Hepatic stellate cell (primary cell): ENCODE data around the gene TREML1.

Experiments used
- DNase-seq: peaks from one replicate; pipeline ENCODE4 v3.0.0; 2011; ENCODE audit warnings: low spot score

The TREML1 gene

DNA sequence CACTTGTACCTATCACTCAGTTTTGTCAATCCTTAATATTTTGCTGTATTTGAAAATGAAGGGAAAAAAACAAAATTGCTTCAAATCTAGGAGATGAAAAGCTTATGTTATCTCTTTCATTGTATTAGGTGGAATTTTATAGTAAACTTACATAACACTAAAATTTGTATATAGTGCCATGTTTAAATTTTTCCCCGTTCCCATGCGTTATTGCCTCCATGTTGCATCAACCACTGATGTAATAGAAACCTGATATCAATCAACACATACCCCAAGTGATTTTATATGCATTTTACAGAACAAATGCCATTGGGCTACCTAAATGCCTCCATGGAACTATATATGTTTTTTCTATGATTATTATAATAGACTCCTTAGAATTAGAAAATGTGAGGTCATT is 23.5 kb upstream of the TREML1 start:
- no peak for DNase-seq

DNA sequence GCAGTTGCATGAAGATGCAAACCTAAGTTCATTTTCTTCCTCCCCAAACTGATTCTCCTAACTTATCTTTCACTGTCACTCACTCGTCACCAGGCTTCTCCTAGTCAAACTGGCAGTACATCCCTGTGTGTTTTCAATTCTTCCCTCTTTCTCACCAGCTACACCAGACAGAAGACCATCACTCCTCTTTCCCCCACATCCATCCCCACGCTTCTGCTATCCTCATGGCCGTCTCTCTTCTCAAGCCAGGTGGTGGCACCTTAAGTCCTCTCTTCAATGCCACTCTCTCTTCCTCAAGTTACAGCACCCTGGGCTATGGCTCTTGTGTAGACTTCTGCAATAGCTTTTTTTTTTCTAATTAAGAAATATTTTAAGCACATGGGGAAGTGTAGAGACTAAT is 23.1 kb upstream of the TREML1 start:
- no peak for DNase-seq

DNA sequence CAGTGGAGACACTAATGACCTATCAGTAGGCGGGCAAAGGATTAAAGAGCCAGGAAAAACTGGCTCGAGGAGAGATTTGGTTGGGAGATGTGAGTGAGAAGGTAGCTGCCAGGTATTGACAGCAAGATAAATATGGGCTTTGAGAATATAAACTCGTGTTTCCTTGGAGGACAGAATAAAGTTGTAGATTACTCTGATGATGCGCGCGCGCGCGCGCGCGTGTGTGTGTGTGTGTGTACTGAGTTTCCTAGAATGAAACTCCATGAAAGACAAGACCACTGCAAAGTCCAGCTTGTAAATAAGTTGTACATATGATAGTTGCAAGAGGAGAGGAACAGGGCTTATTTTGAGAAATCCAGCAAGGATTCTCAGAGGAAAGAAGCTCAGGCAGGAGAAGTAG is 22.0 kb upstream of the TREML1 start:
- no peak for DNase-seq

DNA sequence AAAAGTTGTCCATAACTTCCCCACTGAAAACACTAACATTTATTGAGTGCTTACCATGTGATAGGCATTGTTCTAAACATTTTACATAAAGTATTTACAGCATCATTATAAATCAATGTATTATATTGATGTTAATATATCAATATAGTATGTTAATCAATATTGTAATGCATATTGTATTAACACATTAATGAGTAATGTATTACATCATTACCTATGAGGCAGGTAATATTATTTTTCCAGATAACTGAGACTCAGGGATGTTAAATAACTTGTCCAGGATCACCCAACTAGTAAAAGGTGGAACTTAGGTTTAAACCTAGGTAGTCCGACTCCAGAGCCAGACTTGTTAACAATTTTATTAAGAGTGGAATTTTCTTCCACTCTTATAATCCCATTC is 20.9 kb upstream of the TREML1 start:
- DNase-seq, result no peak

DNA sequence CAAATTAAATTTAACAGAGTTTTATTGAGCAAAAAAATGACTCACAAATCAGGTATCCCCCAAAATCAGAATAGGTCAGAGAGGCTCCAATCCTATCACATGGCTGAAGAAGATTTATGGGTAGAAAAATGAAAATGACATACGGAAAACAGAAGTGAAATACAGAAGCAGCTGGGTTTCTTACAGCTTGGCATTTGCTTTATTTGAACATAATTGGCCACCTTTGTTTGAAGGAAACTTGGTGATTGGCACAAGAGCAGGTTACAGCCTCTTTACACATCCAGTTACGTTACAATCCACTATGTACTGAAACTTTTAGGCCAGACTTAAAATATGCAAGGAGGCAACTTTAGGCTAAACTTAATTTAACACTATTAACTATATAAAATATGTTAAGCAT is 20.5 kb upstream of the TREML1 start:
- no peak for DNase-seq

DNA sequence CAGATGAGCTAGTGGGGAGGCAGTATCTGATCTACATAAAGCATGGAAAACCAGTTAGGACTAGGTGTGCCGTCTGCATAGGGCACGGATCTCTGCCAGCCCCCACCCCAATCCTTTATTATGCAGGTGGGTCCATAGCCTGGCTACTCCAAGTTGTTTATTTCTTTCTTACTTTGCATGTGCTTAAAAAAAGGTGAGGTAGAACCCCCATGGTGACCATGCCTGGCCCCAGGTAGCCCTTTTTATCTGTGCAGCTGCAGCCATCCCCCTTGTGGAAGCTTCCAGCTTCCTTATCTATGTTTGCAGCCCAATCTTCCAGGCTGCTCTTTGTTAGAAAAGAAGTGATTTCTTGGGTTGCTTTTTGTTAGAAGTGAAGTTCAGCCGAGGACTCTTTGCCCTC is 17.8 kb upstream of the TREML1 start:
- DNase-seq, result no peak

DNA sequence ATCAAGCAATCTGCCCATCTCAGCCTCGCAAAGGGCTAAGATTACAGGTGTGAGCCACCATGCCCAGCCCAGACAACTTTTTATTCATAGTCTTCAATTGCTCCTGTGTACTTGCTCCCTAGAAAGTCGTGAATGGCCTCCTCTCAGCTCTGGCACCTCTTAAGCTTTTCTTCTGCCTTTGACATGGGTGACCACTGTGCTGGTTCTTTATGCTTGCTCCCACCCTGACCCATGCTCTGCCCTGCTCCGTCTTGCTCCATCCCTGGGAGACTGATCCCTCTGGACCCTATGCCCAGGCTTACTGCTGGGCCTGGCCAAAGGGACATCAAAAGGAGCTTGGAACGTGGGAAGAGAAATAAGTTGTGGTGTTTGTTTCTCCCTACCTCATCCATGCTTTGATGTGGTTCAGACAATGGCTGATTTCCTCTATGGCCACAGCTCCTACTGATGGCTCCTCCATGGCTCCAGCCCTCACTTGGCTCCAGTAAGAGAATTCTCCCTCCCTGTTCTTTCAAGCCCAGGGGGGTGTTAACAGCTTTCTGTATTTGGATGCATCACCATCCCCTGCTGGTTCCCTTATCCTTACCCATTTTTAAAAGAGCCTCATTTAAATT is 16.5 kb upstream of the TREML1 start:
- no peak for DNase-seq

DNA sequence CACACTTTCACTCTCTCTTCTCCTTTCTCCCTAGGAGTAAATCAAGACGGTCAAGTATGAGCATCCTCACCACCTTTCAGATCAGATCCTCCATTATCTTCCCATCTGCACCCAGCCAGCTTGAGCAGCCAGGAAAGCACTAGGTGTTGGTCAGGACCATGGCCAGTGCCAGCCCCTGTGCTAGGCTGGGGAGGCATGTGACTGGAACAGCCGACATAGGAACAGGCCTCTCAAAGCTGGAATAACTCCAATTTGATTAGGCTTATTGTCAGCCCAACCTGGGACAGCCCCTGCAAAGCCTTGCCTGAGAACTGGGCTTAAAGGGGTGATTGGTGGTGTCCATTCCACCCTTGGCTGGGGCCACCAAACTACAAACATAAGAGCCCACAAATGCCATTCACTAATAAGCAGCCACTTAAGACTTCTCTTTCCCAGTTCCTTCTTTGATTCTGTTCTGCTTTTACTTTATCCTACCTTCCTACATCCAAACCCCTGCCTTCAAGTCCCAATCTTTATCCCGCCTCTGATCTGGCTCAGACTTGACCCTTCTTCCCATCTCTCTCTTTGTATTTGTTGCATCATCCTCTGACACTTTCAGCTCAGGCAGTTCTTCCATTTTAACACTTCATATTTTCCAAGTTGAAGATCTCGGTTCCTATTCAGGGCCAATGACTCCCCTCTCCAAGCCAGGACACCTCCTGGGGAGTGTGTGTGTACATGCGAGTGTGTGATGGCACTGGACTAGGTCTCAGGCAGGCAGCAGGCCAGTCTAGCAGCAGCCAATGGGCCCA is 13.2 kb upstream of the TREML1 start:
- DNase-seq, result no peak

DNA sequence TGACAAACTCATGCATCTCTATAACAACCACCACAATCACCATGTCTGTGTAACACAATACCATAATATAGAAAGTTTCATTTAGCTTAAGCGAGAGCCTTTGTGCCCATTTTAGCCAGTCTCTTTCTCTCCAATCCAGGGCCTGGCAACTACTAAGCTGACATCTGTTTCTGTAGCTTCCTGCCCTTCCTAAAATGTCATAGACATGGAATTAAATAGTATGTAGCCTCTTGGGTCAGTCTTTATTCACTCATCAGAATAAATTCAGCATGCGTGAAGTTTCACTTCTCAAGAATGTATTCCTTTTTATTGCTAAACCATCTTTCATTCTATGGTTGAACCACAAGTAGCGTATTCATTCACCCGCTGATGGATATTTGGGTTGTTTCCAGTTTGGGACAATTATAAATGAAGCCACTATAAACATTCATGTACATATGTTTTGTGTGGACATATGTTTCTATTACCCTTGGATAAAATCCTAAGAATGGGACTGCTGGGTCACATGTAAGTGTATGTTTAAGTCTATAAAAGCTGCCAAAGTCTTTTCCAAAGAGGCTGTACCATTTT is 10.5 kb upstream of the TREML1 start:
- no peak for DNase-seq

DNA sequence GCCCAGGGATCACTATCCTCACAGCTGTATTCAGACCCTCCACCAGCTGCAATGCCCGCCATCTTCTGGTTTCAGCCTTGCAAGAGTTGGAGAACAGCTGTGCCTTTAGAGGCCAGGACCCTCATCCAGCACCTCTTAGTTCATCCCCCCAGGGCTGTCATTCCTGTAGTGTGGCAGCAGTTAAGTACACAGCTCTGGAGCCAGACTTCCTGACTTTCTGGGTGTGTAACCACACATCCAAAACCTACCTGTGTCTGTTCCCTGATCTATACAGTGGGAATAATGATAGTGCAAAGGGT is 9.2 kb upstream of the TREML1 start:
- DNase-seq, result no peak

DNA sequence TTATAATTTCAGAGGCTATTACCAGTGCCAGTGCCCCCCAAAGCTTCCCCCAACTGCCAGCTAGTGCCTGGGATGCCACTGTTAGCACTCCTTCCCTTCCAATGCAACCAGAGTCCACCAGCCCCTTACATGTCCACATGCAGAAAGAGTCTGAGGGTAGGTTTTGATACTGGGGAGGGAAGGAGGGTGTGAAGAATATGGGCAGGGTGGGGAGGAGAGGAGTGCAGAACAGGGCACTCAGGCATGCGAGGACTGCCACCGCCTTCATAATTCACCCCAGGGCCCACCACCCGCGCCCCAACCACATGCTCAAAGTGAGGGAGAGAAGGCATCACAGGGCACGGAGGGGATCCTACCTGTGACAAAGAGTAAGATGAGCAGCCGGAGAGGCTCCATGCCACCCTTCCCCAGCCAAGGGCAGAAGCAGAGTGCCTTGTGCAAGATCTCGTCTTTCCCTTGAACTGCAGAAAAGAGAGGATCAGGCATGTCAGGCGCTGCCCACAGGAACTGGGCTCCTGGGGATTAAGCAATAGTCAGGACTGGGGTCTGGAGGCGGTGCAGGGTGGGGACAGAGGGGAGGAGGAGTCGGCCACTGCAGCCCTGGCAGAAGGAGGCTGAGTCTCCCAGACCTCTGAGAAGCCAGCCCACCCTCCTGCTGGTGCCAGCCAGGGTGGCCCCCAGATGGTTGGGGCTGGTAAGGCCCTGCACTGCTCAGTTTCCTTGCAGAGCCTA is 8.7 kb upstream of the TREML1 start, which contains the start of gene TREM2:
TSS of gene TREM2 (minus strand) at position 430 of the 732 bp plus-strand sequence. CDS start at position 396, 34 bp downstream.
- no peak for DNase-seq

DNA sequence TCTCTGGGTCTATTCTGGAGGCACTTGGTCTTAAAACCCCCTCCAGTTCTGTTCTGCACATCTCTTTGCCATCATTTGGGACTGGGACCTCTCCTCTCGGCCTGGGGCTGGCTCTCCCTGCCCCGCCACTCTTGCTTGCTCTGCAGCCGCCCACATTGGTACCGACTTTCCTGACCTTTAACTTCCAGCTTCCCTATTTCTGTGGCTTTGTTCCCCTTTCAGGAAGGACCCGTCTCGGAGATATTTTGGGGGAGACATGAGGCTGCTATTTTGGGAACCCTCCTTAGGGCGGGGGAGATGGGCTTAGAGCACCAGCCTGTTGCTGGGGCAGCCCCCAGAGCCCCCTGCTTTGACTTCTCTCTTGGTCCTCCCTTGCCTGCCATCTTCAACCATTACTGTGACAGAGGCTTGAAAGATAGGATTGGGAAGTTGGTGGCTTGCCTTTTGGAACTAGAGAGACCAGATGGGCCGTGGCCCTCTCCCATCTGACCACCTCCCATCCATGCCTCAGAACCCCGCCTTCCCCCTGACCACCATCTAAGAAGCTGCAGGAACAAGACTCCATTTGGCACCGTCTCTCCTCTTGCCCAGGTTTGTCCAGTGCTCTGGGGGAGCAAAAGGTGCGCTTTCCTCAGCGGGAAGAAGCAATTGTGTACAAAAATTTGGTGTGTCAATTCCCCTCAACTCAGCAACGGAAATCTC is 7.9 kb upstream of the TREML1 start:
- no peak for DNase-seq

DNA sequence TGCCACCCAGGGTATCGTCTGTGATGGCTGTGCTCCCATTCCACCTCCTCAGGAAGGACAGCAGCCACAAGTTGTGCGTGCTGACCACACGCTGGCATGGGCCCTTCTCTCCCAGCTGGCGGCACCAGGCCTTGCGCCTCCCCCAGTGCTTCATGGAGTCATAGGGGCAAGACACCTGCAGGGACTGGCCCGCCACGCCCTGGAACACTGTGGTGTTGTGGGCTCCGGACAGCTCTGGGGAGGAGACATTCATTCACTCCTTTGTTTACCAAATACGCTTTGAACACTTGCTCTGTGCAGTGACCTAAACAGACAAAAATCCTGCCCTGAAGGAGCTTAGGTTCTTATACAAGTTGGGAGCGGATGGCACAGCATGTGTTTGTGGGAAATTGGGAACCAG is 7.2 kb upstream of the TREML1 start:
- DNase-seq, result no peak

DNA sequence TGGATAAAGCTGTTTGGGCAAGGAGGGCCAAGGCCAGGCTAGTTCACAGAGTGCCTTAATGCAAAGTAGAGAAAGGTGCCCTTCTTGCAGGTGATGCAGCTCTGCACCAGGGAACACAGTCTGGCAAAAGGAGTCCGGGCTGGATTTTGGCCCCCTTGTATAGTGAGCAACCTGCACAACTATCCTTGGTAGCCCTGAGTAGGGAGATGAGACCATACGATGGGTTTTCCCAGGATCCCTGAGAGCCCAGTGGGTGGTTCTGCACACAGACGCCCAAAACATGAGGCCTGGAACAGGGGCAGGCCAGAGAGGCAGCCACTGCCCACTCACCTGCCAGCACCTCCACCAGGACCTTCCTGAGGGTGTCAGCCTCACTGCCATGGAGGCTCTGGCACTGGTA is 6.8 kb upstream of the TREML1 start:
- no peak for DNase-seq

DNA sequence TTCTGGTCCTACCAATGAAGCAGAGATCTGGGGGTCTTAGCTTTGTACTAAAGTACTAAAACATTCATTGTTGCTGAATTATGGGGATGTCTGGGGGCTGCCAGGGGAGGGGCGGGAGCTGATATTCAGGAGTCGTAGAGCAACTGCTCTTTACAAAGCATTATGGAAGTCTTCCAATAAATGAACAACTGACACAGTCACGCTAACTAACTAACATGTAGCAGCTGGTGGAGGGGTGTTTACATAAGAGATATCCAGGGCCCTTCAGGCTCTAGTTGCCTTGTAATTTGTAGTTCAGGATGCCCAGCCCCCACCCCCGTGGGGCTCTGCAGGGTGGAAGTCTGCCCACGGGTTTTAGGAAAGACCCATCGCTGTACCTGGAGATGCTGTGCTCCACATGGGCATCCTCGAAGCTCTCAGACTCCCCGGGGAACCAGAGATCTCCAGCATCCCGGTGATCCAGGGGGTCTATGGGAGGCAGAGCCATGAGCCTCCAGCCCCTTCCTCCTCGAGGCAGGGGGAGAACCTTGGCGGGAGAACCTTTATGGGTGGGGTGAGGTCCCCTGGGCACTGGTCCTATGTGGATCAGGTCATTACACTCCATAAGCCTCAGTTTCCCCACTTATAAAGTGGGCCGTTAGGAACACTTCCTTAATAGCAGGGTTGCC is 5.4 kb upstream of the TREML1 start:
- no peak for DNase-seq

DNA sequence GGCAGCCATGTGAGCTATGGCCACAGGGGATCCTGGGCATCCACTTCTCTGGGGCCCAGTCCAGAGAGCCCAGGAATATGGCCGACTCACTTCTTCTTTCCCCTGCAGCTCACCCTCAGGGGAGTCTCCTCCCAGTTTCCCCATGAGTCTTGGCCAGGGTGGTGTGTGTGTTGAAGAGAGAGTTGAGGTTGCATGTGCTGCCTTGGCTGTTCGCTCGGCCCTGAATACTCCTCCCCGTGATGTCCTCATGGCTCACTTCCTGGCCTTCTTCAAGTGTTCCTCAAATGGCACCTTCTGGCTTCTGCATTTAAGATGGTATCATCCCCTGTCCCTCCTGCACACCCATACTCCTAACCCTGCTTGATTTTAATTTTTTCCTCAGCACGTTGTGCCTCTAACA is 3.2 kb upstream of the TREML1 start:
- no peak for DNase-seq

DNA sequence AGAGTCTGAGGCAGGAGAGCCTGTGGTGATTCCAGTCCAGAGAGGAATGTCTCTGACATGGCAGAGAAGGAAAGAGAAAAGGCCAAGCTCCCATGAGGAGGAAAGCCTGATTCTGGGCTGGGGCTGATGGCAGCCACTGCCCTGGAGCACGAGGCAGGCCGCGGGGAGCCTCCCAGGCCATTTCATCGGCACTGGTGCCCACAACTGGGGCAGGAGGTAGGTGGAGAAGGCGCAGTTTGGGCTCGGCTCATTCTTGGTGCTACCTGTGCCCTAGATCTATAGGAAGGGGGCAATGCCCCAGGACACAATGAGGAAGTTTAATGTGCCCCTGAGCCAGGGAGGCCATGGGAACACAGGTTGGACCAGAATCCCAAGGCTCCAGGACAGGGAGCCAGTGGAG is 2.6 kb upstream of the TREML1 start:
- DNase-seq, result no peak

DNA sequence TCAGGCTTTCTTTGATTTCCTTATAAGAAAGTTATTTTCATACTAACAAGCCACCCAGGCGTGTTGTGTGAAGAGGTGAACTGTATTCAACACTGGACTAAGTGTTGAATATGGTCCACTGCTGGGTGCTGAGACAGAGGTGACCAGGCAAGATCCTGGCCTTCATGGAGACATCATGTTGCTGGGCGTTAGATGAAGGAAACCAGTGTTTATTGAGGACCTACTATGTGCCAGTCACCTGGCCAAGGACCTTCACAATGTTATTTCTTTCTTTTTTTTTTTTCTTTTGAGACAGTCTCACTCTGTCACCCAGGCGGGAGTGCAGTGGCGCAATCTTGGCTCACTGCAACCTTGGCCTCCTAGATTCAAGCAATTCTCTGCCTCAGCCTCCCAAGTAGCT is 1.9 kb upstream of the TREML1 start:
- no peak for DNase-seq

DNA sequence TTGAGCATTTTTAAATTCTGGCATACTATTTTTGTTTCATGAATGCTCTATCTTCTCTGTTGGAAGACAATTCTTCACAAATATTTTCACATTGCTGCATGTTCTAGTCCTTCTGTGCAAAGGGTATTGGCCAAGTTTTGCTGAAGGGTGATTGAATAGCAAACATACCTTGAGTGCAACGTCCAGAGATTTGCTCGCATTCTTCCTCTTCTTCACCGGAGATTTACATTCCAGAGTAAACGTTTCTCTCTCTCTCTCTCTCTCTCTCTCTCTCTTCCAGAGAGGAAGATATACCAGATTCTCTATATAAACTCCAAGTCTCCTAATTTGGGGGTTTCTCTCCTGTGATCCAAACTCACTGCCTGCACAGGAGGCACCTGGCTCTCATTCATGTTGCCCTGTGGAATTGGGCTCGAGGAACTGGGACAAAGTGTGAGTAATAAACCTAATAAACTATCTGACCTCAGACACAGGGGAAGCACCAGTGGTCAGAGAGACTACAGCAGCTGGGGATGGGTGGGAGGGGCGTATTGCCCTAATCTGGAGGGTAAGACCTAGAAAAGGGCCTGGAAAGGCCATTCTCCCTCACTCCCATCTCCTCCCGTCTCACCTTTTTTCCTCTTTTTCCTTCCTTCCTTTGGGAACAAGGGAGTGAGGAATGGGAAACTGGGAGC is 1.1 kb upstream of the TREML1 start:
- no peak for DNase-seq

DNA sequence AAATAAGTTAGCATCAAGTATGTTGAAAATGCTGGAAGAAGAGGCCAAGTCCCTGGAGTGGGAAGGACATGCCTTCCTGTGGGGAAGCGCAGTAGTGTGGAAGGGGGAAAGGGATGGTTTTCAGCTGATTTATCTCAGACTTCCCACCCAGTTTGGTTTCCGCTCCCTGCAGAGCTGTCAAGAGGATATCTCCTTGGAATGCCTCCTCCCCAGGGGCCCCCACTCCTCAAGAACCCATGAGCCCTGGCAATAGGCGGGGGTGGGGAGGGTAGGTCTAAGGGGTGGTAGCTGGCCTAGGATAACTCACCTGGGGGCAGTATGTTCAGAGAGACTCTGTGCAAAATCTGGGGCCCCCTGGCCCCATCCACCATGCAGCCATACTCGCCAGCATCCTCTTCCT is 696 bp downstream of the TREML1 start:
- DNase-seq, result no peak

DNA sequence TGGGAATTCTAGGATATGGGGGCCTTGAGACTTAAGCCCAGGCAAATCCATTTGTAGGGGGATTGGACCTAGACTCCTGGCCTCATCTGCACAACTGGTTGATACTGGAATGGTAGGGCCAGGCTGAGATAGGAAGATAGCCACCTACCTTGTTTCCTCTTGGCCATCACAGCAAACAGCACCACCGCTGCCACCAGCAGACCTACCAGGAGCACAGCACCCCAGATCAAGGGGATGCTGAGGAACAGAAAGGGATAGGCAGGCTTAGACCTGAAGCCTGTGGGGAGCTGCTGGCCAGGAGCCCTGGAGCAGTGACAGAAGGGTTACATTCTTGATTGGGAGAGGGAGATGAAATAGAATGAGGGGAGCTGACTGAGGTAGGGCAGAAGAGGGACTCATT is 3.5 kb downstream of the TREML1 start:
- no peak for DNase-seq
